Measurements from ENCODE around the gene XIST. TPM values are rescaled to one million over a fixed set of nuclear protein-coding genes. Genes with fewer than 3 reads are reported as not detected.
"Not testable (repeated sequence)": the region's sequence is repeated elsewhere in the genome, so short reads cannot be mapped to it uniquely, and the experiment has no call there.

Gene XIST
- total and polyA plus RNA-seq, 10 donors, result 0.05 to 448 (median 360) TPM

DNA sequence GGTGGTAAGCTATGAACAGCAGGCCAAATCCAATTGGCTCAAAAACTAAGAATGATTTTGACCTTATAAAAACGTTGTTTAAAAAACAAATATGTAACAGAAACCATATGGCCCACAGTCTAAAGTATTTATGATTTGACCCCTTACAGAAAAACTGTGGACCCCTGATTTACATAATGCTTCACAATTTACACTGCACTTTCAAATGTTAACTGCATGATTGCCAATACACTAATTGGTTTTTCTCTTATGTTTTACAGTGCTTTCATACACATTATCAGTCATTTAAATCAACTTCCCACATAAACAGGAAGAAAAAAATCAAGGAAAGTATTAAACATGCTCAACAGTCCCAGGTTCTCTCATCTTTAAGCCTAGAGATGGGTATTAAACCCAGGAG, 26.9 kb downstream of the XIST start:
- DNase-seq, result no peak
- H3K27ac ChIP-seq, result no peak overlapping the region
- 46 to 59% (median 53%) methylated on average over 1 of the region's 1 CpG for WGBS, 5 donors
- H3K9me3 ChIP-seq, result no peaks in the 10 kb centered on the region
- H3K36me3 ChIP-seq, result peaks cover 0 to 90% (median 19%) of the 10 kb centered on the region in 6 donors
- H3K27me3 ChIP-seq (replicated peaks in 1 of 7), result no peaks in the 10 kb centered on the region
- TF ChIP-seq POLR2AphosphoS5 (IDR thresholded peaks at IDR 0.05) (no peak), POLR2A (IDR thresholded peaks at IDR 0.05) (no peak)
- TF ChIP-seq, protein P1, sequence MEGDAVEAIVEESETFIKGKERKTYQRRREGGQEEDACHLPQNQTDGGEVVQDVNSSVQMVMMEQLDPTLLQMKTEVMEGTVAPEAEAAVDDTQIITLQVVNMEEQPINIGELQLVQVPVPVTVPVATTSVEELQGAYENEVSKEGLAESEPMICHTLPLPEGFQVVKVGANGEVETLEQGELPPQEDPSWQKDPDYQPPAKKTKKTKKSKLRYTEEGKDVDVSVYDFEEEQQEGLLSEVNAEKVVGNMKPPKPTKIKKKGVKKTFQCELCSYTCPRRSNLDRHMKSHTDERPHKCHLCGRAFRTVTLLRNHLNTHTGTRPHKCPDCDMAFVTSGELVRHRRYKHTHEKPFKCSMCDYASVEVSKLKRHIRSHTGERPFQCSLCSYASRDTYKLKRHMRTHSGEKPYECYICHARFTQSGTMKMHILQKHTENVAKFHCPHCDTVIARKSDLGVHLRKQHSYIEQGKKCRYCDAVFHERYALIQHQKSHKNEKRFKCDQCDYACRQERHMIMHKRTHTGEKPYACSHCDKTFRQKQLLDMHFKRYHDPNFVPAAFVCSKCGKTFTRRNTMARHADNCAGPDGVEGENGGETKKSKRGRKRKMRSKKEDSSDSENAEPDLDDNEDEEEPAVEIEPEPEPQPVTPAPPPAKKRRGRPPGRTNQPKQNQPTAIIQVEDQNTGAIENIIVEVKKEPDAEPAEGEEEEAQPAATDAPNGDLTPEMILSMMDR (IDR thresholded peaks at IDR 0.05 in 8 of 11, conservative IDR thresholded peaks at IDR 0.05 in 3 of 11), result no peak
- intact Hi-C loops (cut with DNase I; ENCODE audit: low total_unique reads), result no loop called here
- no peaks in the 10 kb centered on the region for H3K4me1 ChIP-seq
- no peak overlapping the region for H3K4me3 ChIP-seq

DNA sequence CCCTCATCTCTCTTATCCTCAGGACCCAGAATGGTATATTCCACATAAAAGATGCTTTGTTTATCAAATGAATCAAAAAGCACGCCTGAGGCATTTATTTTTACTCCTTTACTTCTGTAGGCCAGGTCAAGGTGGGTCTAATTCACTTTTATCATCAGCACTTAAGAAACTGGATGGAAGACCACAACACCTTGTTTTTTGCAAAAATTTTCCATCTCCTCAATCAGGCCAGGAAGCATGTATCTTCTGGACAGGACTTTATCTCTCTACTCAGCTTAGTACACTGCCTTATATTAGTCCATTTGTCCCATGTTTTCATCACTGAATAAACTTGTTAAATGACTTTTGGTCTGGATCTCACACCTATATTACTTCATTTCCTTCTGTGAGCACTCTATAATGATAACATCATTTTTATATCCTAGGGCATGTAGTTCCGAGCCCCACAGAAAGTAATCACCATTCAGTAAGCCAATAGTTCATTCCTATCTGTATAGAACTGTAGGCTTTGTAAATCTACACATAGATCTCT, 29.0 kb downstream of the XIST start:
- no peak overlapping the region for H3K27ac ChIP-seq
- no peaks in the 10 kb centered on the region for H3K9me3 ChIP-seq
- H3K4me1 ChIP-seq, result no peaks in the 10 kb centered on the region
- no peaks in the 10 kb centered on the region for H3K27me3 ChIP-seq (replicated peaks in 1 of 7)
- DNase-seq, result no peak
- peaks cover 0 to 72% (median 16%) of the 10 kb centered on the region in 6 donors for H3K36me3 ChIP-seq
- intact Hi-C loops (cut with DNase I; ENCODE audit: low total_unique reads), result no loop called here
- 73 to 93% (median 86%) methylated on average over 2 of the region's 2 CpGs for WGBS, 5 donors
- TF ChIP-seq POLR2A (IDR thresholded peaks at IDR 0.05), result no peak
- TF ChIP-seq POLR2AphosphoS5 (IDR thresholded peaks at IDR 0.05), result no peak
- TF ChIP-seq, protein P1 (IDR thresholded peaks at IDR 0.05 in 8 of 11, conservative IDR thresholded peaks at IDR 0.05 in 3 of 11), result no peak
- no peak overlapping the region for H3K4me3 ChIP-seq

DNA sequence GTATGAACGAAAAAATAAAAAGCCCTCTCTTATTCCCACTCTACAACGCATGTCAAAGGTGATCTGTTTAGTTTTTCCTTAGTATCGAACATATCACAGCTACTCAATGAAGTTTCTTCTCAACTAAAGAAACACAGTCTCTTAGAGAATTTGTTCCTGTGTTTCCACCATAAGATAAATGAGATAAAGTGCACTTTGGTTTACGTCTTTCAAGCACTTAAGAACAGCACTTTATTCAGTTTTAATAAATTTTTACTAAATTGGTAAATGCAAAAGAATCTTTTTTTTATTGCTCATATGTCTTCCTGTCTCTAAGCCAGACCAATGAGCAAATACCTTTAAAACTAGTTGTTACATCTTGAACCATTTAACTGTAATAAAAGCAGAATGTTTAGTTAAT, 29.7 kb downstream of the XIST start:
- intact Hi-C loops (cut with DNase I; ENCODE audit: low total_unique reads), result no loop called here
- no peak overlapping the region for H3K4me3 ChIP-seq
- no peak for DNase-seq
- TF ChIP-seq, protein P1 (IDR thresholded peaks at IDR 0.05 in 8 of 11, conservative IDR thresholded peaks at IDR 0.05 in 3 of 11), result no peak
- no peak for TF ChIP-seq POLR2AphosphoS5 (IDR thresholded peaks at IDR 0.05)
- no peak for TF ChIP-seq POLR2A (IDR thresholded peaks at IDR 0.05)
- no peaks in the 10 kb centered on the region for H3K27me3 ChIP-seq (replicated peaks in 1 of 7)
- peaks cover 0 to 64% (median 12%) of the 10 kb centered on the region in 6 donors for H3K36me3 ChIP-seq
- no peak overlapping the region for H3K27ac ChIP-seq
- H3K4me1 ChIP-seq, result no peaks in the 10 kb centered on the region
- H3K9me3 ChIP-seq, result no peaks in the 10 kb centered on the region
- WGBS, 5 donors, result 85 to 95% (median 88%) methylated on average over 4 of the region's 4 CpGs

DNA sequence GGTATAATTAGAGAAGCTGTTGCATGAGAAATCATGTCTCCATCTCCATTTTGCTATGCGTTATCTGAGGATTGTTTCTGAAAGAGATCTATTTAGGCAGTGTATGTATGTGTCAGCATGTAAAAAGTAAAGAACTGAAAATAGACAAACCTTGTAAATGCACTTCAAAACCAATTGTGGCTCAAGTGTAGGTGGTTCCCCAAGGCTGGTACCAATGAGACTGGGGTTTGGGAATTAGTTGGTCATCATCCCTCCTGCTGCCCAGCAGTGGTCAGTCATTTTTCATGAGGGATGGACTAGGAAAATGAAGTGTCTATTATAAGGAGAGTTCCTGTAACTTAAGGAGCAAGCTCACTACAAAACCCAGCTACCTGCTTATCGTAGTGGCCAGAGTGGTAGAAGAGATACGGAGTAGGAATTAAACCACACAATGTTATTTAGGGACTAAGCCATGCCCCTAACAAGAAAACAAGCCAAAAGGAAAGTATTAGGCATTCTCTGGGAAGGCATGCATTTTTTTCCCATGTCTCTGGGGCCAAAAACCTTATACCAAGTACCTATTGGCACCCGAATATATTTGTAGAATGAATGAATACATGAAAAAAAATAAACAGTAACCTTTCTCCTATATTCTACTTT, 30.5 kb downstream of the XIST start:
- no peaks in the 10 kb centered on the region for H3K9me3 ChIP-seq
- DNase-seq, result no peak
- no peak overlapping the region for H3K4me3 ChIP-seq
- H3K36me3 ChIP-seq, result peaks cover 0 to 57% (median 8%) of the 10 kb centered on the region in 6 donors
- no peaks in the 10 kb centered on the region for H3K27me3 ChIP-seq (replicated peaks in 1 of 7)
- no peak overlapping the region for H3K27ac ChIP-seq
- 87 to 95% (median 91%) methylated on average over 4 of the region's 4 CpGs for WGBS, 5 donors
- H3K4me1 ChIP-seq, result no peaks in the 10 kb centered on the region
- intact Hi-C loops (cut with DNase I; ENCODE audit: low total_unique reads), result no loop called here
- no peak for TF ChIP-seq POLR2A (IDR thresholded peaks at IDR 0.05)

DNA sequence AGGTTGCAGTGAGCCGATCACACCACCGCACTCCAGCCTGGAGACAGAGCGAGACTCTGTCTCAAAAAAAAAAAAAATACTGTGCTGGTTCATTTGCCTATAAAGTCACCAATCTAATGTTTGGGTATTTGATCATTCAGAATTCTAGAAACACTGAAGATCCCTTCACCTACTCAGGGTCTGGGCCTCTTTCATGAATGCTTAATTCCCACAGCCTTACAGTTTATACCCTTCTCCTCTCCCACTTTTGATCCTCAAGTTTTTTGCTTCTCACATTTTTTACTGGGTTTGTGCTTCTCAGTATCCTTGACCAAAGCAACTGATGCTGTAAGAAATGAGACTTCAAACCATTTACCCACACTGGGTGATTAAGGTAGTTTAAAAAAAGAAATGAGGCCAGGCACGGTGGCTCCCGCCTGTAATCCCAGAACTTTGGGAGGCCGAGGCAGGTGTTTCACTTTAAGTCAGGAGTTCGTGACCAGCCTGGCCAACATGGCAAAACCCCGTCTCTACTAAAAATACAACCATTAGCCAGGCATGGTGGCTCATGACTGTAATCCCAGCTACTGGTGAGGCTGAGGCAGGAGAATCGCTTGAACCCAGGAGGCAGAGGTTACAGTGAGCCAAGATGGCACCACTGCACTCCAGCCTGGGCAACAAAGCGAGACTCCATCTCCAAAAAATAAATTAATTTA, 32.5 kb downstream of the XIST start:
- H3K27me3 ChIP-seq (replicated peaks in 1 of 7); H3K4me3 ChIP-seq; intact Hi-C loops (cut with DNase I; ENCODE audit: low total_unique reads); H3K4me1 ChIP-seq; H3K27ac ChIP-seq; DNase-seq; H3K9me3 ChIP-seq: not testable (repeated sequence)
- WGBS, 5 donors, result 85 to 96% (median 93%) methylated on average over 9 to 10 of the region's 10 CpGs
- peaks cover 0 to 37% (median 2%) of the 10 kb centered on the region in 6 donors for H3K36me3 ChIP-seq
